AG04449 (cell line): ENCODE results near the gene LRIG3.

Experiments
- CTCF ChIA-PET: fragments of 350-600 bp; formaldehyde crosslinking; extraction: SDS; loops from one replicate; lab custom pipeline; 2021; ENCODE audit warnings: antibody characterized with exemption; lab: Yijun Ruan, JAX
- POLR2A ChIA-PET: fragments of 400-600, 350-600 bp; formaldehyde crosslinking; extraction: SDS; loops from one replicate; lab custom pipeline; 2020; ENCODE audit warnings: antibody characterized with exemption, inconsistent platforms; lab: Yijun Ruan, JAX
- DNase-seq: peaks from one replicate; pipeline ENCODE4 v3.0.0-alpha.2; 2010; ENCODE audit warnings: low read depth, low spot score
- H3K4me3 ChIP-seq: 2 replicates; pipeline ENCODE4 v1.5.1; 2011; ENCODE audit warnings: low read depth, mild to moderate bottlenecking, control low read depth, low read length
- TF ChIP-seq, protein P1 (sequence below): IDR thresholded peaks from one replicate; pipeline ENCODE4 v1.5.1; 2011; ENCODE audit warnings: mild to moderate bottlenecking, moderate library complexity, low read length, control low read depth, inconsistent platforms; ENCODE audit not compliant: insufficient read depth; ENCODE audit errors: missing control alignments

The LRIG3 gene

DNA sequence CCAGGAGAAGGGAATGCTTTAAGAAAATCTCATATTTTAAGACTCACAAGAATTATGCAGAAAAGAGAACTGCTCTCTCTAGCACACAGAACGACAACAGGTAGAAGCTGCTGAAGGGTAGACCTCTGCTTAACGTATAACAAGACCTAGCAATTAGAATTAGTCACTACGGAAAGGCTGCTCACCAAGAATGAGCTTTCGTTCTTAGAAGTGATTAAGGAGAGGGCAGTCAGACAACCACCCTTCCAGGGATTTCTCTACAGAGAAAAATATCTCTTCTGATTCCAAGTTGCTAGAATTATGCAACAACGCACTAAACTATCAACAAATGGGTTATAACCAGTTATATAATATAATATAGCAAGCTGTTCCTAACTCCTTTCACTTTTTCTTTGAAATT lies 18.6 kb downstream of the LRIG3 start:
- no peak overlapping the region for H3K4me3 ChIP-seq
- CTCF ChIA-PET = interaction anchor here (1.6 to 2.8 kb wide), 2 partner anchors 9 to 13 kb away, joined by 5 to 7 read pairs; no protein-coding TSS in a partner anchor
- POLR2A ChIA-PET = no interaction called here
- DNase-seq = no peak
- TF ChIP-seq, protein P1, sequence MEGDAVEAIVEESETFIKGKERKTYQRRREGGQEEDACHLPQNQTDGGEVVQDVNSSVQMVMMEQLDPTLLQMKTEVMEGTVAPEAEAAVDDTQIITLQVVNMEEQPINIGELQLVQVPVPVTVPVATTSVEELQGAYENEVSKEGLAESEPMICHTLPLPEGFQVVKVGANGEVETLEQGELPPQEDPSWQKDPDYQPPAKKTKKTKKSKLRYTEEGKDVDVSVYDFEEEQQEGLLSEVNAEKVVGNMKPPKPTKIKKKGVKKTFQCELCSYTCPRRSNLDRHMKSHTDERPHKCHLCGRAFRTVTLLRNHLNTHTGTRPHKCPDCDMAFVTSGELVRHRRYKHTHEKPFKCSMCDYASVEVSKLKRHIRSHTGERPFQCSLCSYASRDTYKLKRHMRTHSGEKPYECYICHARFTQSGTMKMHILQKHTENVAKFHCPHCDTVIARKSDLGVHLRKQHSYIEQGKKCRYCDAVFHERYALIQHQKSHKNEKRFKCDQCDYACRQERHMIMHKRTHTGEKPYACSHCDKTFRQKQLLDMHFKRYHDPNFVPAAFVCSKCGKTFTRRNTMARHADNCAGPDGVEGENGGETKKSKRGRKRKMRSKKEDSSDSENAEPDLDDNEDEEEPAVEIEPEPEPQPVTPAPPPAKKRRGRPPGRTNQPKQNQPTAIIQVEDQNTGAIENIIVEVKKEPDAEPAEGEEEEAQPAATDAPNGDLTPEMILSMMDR = no peak

DNA sequence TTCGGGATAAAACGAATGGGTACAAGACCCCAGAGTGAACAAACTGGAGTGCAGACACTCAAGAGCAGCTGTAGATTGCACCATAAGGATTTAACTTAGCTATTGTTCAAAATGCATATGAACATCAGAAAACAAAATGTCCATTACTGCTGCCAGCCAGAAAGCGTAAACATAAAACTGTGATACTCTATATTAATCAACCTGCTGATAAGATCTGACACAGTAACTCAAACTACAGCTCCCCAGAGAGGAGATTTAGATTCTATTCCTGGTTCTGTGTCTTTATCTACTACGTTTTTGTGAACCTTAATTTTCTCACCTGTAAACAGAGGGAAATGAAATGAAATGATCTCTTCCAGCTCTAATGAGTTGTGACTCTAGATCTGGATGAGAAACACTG lies 22.3 kb downstream of the LRIG3 start:
- ChIA-PET CTCF (interaction anchor here (0.8 to 1.3 kb wide), 4 partner anchors 8 to 357 kb away, joined by 3 to 4 read pairs (median 3); no protein-coding TSS in a partner anchor), POLR2A (no interaction called here)
- no peak overlapping the region for H3K4me3 ChIP-seq
- DNase-seq = no peak
- TF ChIP-seq, protein P1 = no peak

DNA sequence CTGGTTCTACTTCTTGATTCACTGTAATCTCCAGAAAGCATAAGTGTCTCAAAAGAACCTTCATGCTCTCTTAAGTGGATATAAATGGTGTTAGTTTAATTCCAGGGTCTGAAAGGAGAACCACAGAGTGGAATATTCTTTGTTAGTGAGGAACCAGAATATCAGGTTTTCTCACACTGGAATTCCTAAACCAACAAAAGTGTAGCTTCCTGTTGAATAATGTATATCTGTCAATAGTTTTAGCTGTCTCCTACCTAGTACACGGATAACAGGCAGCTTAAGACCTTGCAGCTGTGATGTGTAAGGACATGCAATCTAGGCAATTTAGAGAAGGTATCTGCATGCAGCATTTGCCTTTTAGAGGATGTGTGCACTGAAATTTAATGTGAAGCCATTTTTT lies 24.0 kb downstream of the LRIG3 start:
- no peak overlapping the region for H3K4me3 ChIP-seq
- DNase-seq = no peak
- TF ChIP-seq, protein P1 = no peak
- POLR2A ChIA-PET = no interaction called here
- CTCF ChIA-PET = interaction anchor here (0.7 kb wide), 1 partner anchor 399 kb away, joined by 3 read pairs; no protein-coding TSS in a partner anchor

DNA sequence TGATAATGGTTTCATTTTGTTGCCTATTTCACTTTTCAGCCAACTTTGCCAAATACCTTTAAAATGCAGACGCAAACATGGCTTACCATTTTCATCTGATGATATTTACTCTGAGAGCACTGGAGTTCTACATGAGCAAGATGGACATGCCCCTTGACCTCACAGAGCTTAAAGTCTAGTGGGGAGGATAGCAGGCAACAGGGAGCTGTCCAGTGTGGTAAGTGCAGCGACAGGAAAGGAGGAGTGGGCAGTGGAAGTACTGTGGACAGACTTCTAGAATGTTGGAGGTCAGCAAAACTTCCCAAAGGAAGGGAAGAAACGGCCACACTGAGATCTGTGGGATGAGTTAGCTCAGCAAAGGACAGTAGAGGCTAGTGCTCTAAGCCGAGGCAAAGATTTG lies 25.3 kb downstream of the LRIG3 start:
- TF ChIP-seq, protein P1 = no peak

DNA sequence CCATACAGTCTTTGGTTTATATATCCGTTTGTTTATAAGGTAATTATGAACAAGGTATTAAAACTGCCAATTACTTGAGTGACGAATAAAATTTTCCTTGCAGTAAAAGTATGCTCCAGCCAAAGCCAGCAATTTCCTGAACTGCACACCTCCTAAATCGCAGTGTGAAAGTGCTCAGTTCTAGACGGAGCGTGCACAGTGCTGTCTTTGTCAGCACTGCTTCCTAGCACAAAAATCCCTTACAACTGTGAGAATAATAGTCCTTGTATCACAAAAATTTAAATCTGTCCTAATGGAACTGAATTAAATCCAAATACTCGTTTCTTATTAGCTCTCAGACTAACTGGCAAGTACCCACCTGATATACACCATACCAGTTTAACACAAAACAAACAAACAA lies 26.3 kb downstream of the LRIG3 start:
- ChIA-PET POLR2A (no interaction called here), CTCF (interaction anchor here (2.2 kb wide), 1 partner anchor 256 kb away, joined by 5 read pairs; no protein-coding TSS in a partner anchor)
- TF ChIP-seq, protein P1 = no peak
- DNase-seq = no peak
- H3K4me3 ChIP-seq = no peak overlapping the region

More for the DNA sequence above, 25.3 kb downstream of the LRIG3 start:
- H3K4me3 ChIP-seq = no peak overlapping the region
- ChIA-PET POLR2A (no interaction called here), CTCF (interaction anchor here (0.8 to 2.2 kb wide), 3 partner anchors 15 to 355 kb away, joined by 3 to 5 read pairs (median 4); no protein-coding TSS in a partner anchor)
- no peak for DNase-seq

DNA sequence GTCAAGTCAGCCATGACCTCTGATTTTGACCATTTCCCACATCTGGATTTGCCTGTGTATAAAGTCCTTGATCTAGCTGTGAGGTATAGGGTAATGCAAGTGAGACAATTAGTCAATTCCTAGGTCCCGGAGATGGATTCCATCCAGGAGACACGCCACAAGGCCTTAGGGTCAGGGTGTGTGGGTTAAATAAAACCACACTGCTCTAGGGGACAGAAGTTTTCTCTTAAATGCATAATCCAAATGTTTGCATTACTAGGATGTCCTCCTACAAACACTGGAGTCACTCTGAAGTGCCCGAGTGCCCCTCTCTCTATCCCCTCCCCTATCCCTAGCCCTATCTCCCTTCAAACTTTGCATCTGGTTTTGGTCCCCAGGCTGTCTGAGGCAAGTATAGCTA lies 26.8 kb downstream of the LRIG3 start:
- POLR2A ChIA-PET = no interaction called here
- no peak overlapping the region for H3K4me3 ChIP-seq
- DNase-seq = no peak
- TF ChIP-seq, protein P1 = no peak
- CTCF ChIA-PET = interaction anchor here (0.9 to 2.2 kb wide), 3 partner anchors 14 to 256 kb away, joined by 3 to 5 read pairs (median 3); no protein-coding TSS in a partner anchor
